Mesendoderm (in vitro differentiated cells): ENCODE data around the gene SELENON.
A peak's percentile ranks its signal among the peaks of the same experiment; 100 is the strongest.

Experiments used
- DNase-seq: peaks from one replicate; pipeline ENCODE4 v3.0.0; 2013
- H2AK5ac ChIP-seq: 2 replicates; pipeline ENCODE4 v1.6.1; 2013; ENCODE audit warnings: low read length, inconsistent platforms
- H2BK120ac ChIP-seq: 2 replicates; pipeline ENCODE4 v1.6.1; 2013; ENCODE audit warnings: low read depth, mild to moderate bottlenecking, low read length, moderate library complexity, mixed read lengths
- H2BK15ac ChIP-seq: replicated peaks from 2 replicates; pipeline ENCODE4 v1.6.1; 2013; ENCODE audit warnings: low read depth, mild to moderate bottlenecking, moderate library complexity
- H2BK5ac ChIP-seq: 2 replicates; pipeline ENCODE4 v1.6.1; 2013; ENCODE audit warnings: low read length, inconsistent platforms
- H3K18ac ChIP-seq: 2 replicates; pipeline ENCODE4 v1.6.1; 2013; ENCODE audit warnings: mild to moderate bottlenecking, low read length, mixed read lengths
- H3K23ac ChIP-seq: one replicate; pipeline ENCODE4 v1.6.1; 2013; ENCODE audit warnings: low read length
- H3K27ac ChIP-seq: 2 replicates; pipeline ENCODE4 v1.5.1; 2013; ENCODE audit warnings: low read depth, mild to moderate bottlenecking, inconsistent platforms, low read length, moderate library complexity
- H3K27me3 ChIP-seq: 2 replicates; pipeline ENCODE4 v1.6.1; 2013; ENCODE audit warnings: low read length, control low read depth, mild to moderate bottlenecking, inconsistent platforms; ENCODE audit not compliant: insufficient read depth, poor library complexity
- H3K36me3 ChIP-seq: 2 replicates; pipeline ENCODE4 v1.6.1; 2013; ENCODE audit warnings: low read length, inconsistent platforms; ENCODE audit not compliant: control insufficient read depth, insufficient read depth
- H3K4ac ChIP-seq: one replicate; pipeline ENCODE4 v1.6.1; 2013; ENCODE audit warnings: low read depth, mild to moderate bottlenecking, low read length, moderate library complexity
- H3K4me1 ChIP-seq: 2 replicates; pipeline ENCODE4 v1.6.1; 2013; ENCODE audit warnings: low read depth, low read length, inconsistent platforms; ENCODE audit not compliant: control insufficient read depth
- H3K4me2 ChIP-seq: 2 replicates; pipeline ENCODE4 v1.6.1; 2013; ENCODE audit warnings: low read length
- H3K4me3 ChIP-seq: 2 replicates; pipeline ENCODE4 v1.5.1; 2013; ENCODE audit warnings: mild to moderate bottlenecking, low read length
- H3K56ac ChIP-seq: one replicate; pipeline ENCODE4 v1.6.1; 2013; ENCODE audit warnings: low read length
- H3K79me1 ChIP-seq: 2 replicates; pipeline ENCODE4 v1.6.1; 2013; ENCODE audit warnings: low read length, inconsistent platforms
- H3K79me2 ChIP-seq: 2 replicates; pipeline ENCODE4 v1.6.1; 2013; ENCODE audit warnings: mild to moderate bottlenecking, low read length; ENCODE audit not compliant: control insufficient read depth, insufficient read depth
- H3K9ac ChIP-seq: 2 replicates; pipeline ENCODE4 v1.6.1; 2013; ENCODE audit warnings: low read length, inconsistent platforms
- H4K5ac ChIP-seq: one replicate; pipeline ENCODE4 v1.6.1; 2013; ENCODE audit warnings: low read length
- H4K8ac ChIP-seq: one replicate; pipeline ENCODE4 v1.6.1; 2013; ENCODE audit warnings: low read depth, mild to moderate bottlenecking, control low read depth, low read length, moderate library complexity
- WGBS: extraction: QIAGEN DNeasy Blood & Tissue Kit; methylation state at CpG from one replicate; pipeline ENCODE4 v1.1.7; 2013; ENCODE audit warnings: low lambda C conversion rate, missing lambda C conversion rate; ENCODE audit not compliant: insufficient coverage; ENCODE audit errors: extremely low coverage; 5-methylcytosine and 5-hydroxymethylcytosine counted together

SELENON gene

DNA sequence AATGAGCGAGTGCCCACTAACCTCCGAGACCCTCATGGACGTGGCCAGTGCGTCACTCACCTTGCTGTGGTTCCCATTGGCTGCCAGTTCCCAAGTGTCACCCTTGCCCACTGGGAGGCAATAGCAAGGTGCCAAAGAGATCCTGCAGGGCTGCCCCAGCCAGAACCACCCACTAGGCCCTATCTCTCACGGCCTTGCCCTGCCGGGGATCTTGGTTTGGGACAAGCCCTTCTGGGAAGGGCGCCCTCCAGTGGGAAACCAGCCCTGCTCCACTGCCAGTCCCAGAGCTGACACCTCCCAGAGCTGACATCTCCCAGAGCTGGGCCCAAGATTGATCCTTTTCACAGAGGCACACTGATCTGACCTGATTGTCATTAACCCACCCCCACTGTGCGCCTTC is 2.1 kb upstream of the SELENON start:
- Histone ChIP-seq H2BK5ac (no peak overlapping the region), H3K23ac (no peak overlapping the region), H4K5ac (no peak overlapping the region), H2AK5ac (no peak overlapping the region), H2BK15ac (no peak overlapping the region), H3K4ac (no peak overlapping the region), H3K79me1 (peaks cover 5% of the 10 kb centered on the region), H3K36me3 (no peaks in the 10 kb centered on the region), H3K56ac (no peak overlapping the region), H4K8ac (no peak overlapping the region), H3K27me3 (no peaks in the 10 kb centered on the region), H3K4me3 (no peak overlapping the region), H3K9ac (no peak overlapping the region), H3K79me2 (no peaks in the 10 kb centered on the region), H3K27ac (no peak overlapping the region), H3K4me2 (no peak overlapping the region), H3K18ac (no peak overlapping the region), H2BK120ac (no peak overlapping the region), H3K4me1 (peaks cover 5% of the 10 kb centered on the region)
- DNase-seq = peak; percentile 80
- WGBS = no CpG with 5 or more reads among the region's 8 CpGs

DNA sequence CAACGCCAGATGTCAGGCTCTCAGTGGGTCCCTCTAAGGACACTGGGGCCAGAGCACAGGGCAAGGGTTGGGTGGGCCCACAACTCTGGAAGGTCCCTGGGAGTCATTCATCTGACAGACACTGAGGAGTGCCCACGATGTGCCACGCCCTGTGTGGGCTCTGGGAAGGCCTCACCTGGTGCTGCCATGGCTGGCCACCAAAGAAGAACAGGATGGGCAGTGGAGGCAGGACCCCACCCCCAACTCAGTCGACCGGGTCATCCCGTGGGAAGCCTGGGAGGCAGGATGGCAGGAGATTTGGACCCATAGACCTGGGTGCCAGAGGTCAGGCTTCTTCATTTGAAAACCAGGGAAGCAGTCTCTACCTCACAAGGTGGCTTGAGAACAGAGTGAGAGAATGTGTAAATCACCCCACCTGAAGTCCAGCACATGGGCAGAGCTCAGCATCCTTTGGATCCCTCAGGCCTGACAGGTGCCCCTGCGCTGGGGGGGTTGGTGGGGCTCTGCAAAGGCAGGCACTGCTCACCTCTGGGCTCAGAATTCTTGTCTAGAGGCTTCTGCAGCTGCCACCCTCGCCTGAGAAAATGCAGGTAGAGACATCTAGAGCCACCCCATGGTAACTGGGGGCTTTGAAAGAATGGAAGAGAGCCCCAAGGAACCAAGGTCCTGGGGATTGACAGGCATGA is 1.2 kb upstream of the SELENON start:
- no peak overlapping the region for H3K4ac ChIP-seq
- H4K8ac ChIP-seq = no peak overlapping the region
- no peak overlapping the region for H3K23ac ChIP-seq
- no peak overlapping the region for H3K4me3 ChIP-seq
- no peaks in the 10 kb centered on the region for H3K27me3 ChIP-seq
- H3K79me1 ChIP-seq = peaks cover 5% of the 10 kb centered on the region
- no peak overlapping the region for H3K4me2 ChIP-seq
- no peak overlapping the region for H2BK15ac ChIP-seq
- H3K36me3 ChIP-seq = no peaks in the 10 kb centered on the region
- H2BK120ac ChIP-seq = no peak overlapping the region
- H3K9ac ChIP-seq = no peak overlapping the region
- H3K56ac ChIP-seq = no peak overlapping the region
- no peak overlapping the region for H4K5ac ChIP-seq
- no CpG with 5 or more reads among the region's 8 CpGs for WGBS
- no peak for DNase-seq
- H3K18ac ChIP-seq = no peak overlapping the region
- H2AK5ac ChIP-seq = peak overlapping the region; percentile 65
- H3K79me2 ChIP-seq = no peaks in the 10 kb centered on the region
- H2BK5ac ChIP-seq = no peak overlapping the region
- peaks cover 5% of the 10 kb centered on the region for H3K4me1 ChIP-seq
- no peak overlapping the region for H3K27ac ChIP-seq

- H3K56ac ChIP-seq = peak overlapping the region; percentile 88
- H3K36me3 ChIP-seq = no peaks in the 10 kb centered on the region
- no peak overlapping the region for H4K5ac ChIP-seq
- H3K4me3 ChIP-seq = no peak overlapping the region
- H3K4me1 ChIP-seq = peaks cover 5% of the 10 kb centered on the region
- H3K18ac ChIP-seq = peak overlapping the region; percentile 44
- H3K9ac ChIP-seq = peak overlapping the region; percentile 84
- H2AK5ac ChIP-seq = no peak overlapping the region
- no peak overlapping the region for H4K8ac ChIP-seq
- peak overlapping the region; percentile 67 for H3K4me2 ChIP-seq
- no peak overlapping the region for H2BK5ac ChIP-seq
- H3K23ac ChIP-seq = no peak overlapping the region
- no peaks in the 10 kb centered on the region for H3K27me3 ChIP-seq
- no peak overlapping the region for H3K4ac ChIP-seq
- H2BK120ac ChIP-seq = no peak overlapping the region
- no CpG with 5 or more reads among the region's 12 CpGs for WGBS
- no peak overlapping the region for H2BK15ac ChIP-seq
- DNase-seq = no peak
- H3K79me1 ChIP-seq = peaks cover 5% of the 10 kb centered on the region
- H3K27ac ChIP-seq = no peak overlapping the region
- no peaks in the 10 kb centered on the region for H3K79me2 ChIP-seq
These were observed 550 bp upstream of the SELENON start for GRCh38 chr1:25799352-25799934.

DNA sequence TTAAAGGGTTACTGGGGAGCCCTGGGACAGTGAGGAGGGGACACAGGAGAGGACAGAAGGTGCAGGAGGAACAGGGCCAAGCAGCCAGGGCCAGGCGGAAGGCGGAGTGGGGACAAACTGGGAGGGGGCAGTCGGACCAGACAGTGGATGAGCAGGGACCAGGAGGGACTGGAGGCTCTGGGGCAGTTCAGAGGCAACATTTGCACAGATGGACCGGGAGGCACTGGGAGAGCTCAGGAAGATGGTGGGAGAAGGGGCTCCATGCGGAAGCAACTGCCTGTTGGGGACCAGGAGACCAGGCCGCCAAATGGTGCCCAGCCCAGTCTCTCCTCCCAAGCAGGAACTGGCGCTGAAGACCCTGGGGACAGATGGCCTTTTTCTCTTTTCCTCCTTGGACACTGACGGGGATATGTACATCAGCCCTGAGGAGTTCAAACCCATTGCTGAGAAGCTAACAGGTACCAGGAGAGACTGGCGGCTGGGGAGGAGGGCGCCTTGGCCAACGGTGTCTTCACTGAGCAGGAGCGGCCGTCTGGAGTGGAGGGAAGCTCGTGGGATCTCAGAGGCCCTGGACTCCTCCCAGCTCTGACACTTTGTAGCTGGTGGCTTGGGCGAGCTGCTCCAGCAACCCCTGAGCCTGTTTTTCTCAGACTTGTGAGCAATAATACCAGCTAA is 847 bp downstream of the SELENON start:
- WGBS = no CpG with 5 or more reads among the region's 15 CpGs
- peaks cover 5% of the 10 kb centered on the region for H3K4me1 ChIP-seq

DNA sequence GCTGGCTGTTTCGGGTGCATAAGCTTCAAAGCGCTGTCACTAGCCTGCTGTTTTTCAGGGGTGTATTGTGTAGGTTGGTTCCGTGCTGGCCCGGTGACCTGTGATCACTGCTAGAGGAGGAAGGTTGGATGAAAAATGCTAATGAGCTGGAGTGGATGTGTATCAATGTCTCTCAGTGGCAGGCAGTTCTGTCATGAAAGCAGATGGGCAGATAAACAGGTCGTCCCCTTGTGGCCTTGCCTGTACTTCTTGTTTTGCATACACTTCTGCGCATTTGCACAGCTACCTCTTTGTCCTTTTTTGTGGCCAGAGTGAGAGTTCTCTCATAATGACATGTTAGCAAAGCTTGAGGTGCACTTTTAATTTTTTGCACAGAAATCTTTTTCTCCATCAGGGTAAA is 2.9 kb downstream of the SELENON start:
- Histone ChIP-seq H3K36me3 (no peaks in the 10 kb centered on the region), H3K23ac (no peak overlapping the region), H4K5ac (no peak overlapping the region), H3K79me1 (peaks cover 5% of the 10 kb centered on the region), H3K4me3 (no peak overlapping the region), H2BK5ac (no peak overlapping the region), H2BK120ac (no peak overlapping the region), H3K4me1 (peaks cover 5% of the 10 kb centered on the region), H3K27ac (no peak overlapping the region), H3K56ac (no peak overlapping the region), H3K9ac (no peak overlapping the region), H2BK15ac (no peak overlapping the region), H3K4ac (no peak overlapping the region), H3K18ac (no peak overlapping the region), H4K8ac (no peak overlapping the region), H3K27me3 (no peaks in the 10 kb centered on the region), H2AK5ac (no peak overlapping the region), H3K79me2 (no peaks in the 10 kb centered on the region), H3K4me2 (no peak overlapping the region)
- WGBS = no CpG with 5 or more reads among the region's 6 CpGs
- DNase-seq = no peak

More for the DNA sequence above, 847 bp downstream of the SELENON start:
- peak overlapping the region; percentile 84 for H3K9ac ChIP-seq
- no peak overlapping the region for H3K27ac ChIP-seq
- no peak overlapping the region for H2BK5ac ChIP-seq
- no peak overlapping the region for H2BK15ac ChIP-seq
- no peaks in the 10 kb centered on the region for H3K36me3 ChIP-seq
- H3K4me2 ChIP-seq = peak overlapping the region; percentile 51
- peak overlapping the region; percentile 38 for H3K4me3 ChIP-seq
- H2AK5ac ChIP-seq = peak overlapping the region; percentile 55
- H2BK120ac ChIP-seq = no peak overlapping the region
- no peak overlapping the region for H4K5ac ChIP-seq
- peak overlapping the region; percentile 75 for H3K18ac ChIP-seq
- no peaks in the 10 kb centered on the region for H3K27me3 ChIP-seq
- peak overlapping the region; percentile 93 for H3K56ac ChIP-seq
- H3K79me1 ChIP-seq = peaks cover 5% of the 10 kb centered on the region
- peak overlapping the region; percentile 26 for H3K4ac ChIP-seq
- no peak for DNase-seq
- no peak overlapping the region for H4K8ac ChIP-seq
- H3K23ac ChIP-seq = peak overlapping the region; percentile 74
- H3K79me2 ChIP-seq = no peaks in the 10 kb centered on the region
